Keratinocyte (primary cell): ENCODE measurements around the gene RBM10.

ENCODE experiments used
- EZH2 ChIP-seq: IDR thresholded peaks from one replicate; pipeline ENCODE4 v1.6.1; 2012; ENCODE audit warnings: inconsistent platforms, mild to moderate bottlenecking, low read length, moderate library complexity
- TF ChIP-seq, protein P1 (sequence below), 3 experiments: IDR thresholded peaks in 1 of 3; conservative IDR thresholded peaks in 1 of 3; optimal IDR thresholded peaks in 1 of 3; 2 replicates in 2 of 3; 3 replicates in 1 of 3; pipeline versions ENCODE3 to v1.5.1; 2011; ENCODE audit warnings: low read length in 3 of 3, mild to moderate bottlenecking in 3 of 3, moderate library complexity in 2 of 3, control low read depth in 1 of 3, inconsistent platforms in 1 of 3; ENCODE audit not compliant: insufficient read depth in 2 of 3; ENCODE audit errors: extremely low read depth in 1 of 3

DNA sequence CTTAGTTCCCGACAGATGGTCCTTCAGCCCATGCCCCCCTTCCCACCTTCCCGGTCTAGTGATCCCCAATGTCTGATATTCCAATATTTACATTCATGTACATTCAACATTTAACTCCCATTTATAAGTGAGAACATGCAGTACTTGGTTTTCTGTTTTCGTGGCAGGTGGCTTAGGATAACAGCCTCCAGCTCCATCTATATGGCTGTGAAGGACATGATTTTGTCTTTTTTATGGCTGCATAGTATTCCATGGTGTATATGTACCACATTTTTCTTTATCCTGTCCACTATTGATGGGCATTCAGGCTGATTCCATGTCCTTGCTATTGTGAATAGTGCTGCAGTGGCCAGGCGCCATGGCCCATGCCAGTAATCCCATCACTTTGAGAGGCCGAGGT, 13.8 kb downstream of the RBM10 start:
- TF ChIP-seq, protein P1, sequence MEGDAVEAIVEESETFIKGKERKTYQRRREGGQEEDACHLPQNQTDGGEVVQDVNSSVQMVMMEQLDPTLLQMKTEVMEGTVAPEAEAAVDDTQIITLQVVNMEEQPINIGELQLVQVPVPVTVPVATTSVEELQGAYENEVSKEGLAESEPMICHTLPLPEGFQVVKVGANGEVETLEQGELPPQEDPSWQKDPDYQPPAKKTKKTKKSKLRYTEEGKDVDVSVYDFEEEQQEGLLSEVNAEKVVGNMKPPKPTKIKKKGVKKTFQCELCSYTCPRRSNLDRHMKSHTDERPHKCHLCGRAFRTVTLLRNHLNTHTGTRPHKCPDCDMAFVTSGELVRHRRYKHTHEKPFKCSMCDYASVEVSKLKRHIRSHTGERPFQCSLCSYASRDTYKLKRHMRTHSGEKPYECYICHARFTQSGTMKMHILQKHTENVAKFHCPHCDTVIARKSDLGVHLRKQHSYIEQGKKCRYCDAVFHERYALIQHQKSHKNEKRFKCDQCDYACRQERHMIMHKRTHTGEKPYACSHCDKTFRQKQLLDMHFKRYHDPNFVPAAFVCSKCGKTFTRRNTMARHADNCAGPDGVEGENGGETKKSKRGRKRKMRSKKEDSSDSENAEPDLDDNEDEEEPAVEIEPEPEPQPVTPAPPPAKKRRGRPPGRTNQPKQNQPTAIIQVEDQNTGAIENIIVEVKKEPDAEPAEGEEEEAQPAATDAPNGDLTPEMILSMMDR (optimal IDR thresholded peaks at IDR 0.05 in 1 of 3, IDR thresholded peaks at IDR 0.05 in 1 of 3, conservative IDR thresholded peaks at IDR 0.05 in 1 of 3; ENCODE audit: extremely low read depth in 1 of 3, insufficient read depth in 2 of 3, low read length in 3 of 3): no peak
- TF ChIP-seq EZH2: no peak
